GM12875 (cell line): ENCODE measurements around the gene RNASE8.

Experiments
- H3K4me3 ChIP-seq: one replicate; pipeline ENCODE4 v1.5.1; 2011; ENCODE audit warnings: low read depth, low read length, control low read depth
- CTCF ChIP-seq: IDR thresholded peaks from 2 replicates; pipeline ENCODE4 v1.5.1; 2011; ENCODE audit warnings: low read depth, mild to moderate bottlenecking, control low read depth, inconsistent platforms, low read length, moderate library complexity, borderline replicate concordance; ENCODE audit not compliant: insufficient read depth

Gene RNASE8

GRCh38 chr14:21024585-21025370 is 32.8 kb upstream of the RNASE8 start, which contains the start of gene NDRG2:
Gene NDRG2 (minus strand): TSS chr14:21025061. CDS start chr14:21023315, 1,746 bp downstream.
- no peak for TF ChIP-seq CTCF

GRCh38 chr14:21025371-21026273 is 32.0 kb upstream of the RNASE8 start:
- no peak for TF ChIP-seq CTCF
- H3K4me3 ChIP-seq, result no peak overlapping the region

More at GRCh38 chr14:21024585-21025370, 32.8 kb upstream of the RNASE8 start, which contains the start of gene NDRG2:
- no peak within 1 kb of the TSS for H3K4me3 ChIP-seq

DNA sequence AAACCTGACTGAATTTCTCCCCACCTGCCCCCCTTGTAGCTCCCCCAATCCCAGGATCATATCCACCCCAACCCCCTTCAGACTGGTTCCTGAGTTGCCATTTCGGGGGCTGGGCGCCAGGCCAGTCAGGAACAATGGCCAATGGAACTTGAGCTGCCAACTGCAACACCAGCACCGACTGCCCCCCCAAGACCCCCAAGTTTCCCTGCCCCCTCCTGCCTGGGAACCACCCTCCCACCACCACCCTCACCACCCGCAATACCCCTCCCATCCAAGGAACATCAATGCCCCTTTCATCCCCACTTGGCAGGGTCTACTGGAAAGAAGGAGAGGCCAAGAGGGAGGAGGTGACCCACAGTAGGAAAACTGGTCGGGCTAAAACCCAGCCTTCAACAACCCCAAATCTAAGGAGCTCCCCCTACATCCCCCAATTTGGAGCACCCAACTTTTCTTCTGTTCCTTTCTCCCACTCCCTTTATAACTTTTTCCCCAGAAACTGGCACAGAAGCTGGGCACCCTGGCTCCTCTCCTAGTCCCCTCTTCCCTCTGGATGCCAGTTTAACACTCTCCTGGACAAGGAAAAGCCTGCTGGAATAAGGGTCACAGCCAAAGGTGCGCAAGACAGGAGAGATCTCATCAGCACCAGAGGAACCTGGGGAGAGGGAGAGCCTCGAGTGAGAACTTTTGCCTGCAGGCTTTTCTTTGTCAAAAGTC is 31.2 kb upstream of the RNASE8 start:
- no peak for TF ChIP-seq CTCF
- H3K4me3 ChIP-seq, result no peak overlapping the region

GRCh38 chr14:21026988-21027315 is 30.7 kb upstream of the RNASE8 start:
- H3K4me3 ChIP-seq, result no peak overlapping the region
- TF ChIP-seq CTCF, result no peak

- TF ChIP-seq CTCF, result no peak
- no peak within 1 kb of the TSS for H3K4me3 ChIP-seq
Observed at GRCh38 chr14:21029917-21030316, 27.7 kb upstream of the RNASE8 start, which contains the start of gene TPPP2. Gene TPPP2 (plus strand): TSS chr14:21030217. CDS start chr14:21030582, 365 bp downstream.

DNA sequence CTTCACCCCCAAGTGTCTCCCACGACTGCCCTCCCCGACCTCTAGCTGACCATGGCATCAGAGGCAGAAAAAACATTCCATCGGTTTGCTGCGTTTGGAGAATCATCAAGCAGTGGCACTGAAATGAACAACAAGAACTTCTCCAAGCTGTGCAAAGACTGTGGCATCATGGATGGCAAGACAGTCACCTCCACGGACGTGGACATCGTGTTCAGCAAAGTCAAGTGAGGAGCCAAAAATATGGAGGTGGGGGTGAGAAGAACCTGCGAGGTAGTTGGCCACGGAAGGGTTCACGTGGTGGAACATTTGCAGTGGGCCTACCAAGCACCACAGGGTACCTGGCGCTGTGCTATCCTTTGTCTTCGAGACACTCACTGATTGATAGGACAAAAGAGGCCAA is 27.1 kb upstream of the RNASE8 start:
- no peak for TF ChIP-seq CTCF
- H3K4me3 ChIP-seq, result no peak overlapping the region
